NCI-H1417 treated with DMSO at 0.1 percent for 48 hours (cell line): ENCODE measurements around the gene PARS2.

Source experiments
- DNase-seq: peaks from one replicate; lab custom pipeline; 2025; lab: John Stamatoyannopoulos, UW

Gene PARS2

DNA sequence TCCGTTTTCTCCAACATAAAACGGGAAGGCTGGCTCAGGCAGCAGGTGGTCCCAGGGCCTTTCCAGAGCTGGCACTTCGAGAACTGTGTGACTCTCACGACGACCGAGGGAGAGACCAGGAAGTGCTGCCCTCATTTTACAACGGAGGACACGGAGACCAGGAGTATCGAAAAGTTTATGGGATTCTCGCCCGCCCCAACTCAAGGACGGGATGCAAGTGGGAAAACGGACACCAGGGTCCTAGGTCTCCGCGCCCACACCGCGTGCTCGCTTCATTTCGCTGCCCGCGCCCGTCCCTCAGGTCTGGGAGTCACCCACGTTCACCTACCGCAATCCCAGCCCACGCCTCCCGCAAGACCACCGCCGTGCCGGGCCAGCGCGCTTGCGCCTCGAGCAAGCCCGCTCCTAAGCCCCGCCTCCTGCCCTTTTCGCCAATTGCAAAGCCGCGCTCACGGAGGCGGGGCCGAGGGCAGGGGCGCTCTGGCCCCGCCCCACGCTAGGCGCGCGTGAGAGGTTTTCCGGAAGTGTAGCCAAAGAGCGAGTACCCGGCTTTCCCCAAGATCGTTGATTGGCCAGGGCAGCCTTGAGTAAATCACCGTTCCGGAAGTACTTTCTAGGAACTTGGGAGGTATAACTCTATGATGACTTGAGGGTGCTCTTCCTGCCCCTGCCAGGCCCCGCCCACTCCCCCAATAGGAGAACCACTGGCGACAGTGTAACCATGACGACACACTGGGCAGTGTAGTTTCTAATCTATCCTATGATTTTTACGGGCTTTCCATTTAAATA is at the start of gene PARS2:
Gene PARS2, minus strand, starts transcription at position 391 of the 789 bp plus-strand sequence. CDS start 5,362 bp downstream, outside the sequence.
- DNase-seq: peak; percentile 95

DNA sequence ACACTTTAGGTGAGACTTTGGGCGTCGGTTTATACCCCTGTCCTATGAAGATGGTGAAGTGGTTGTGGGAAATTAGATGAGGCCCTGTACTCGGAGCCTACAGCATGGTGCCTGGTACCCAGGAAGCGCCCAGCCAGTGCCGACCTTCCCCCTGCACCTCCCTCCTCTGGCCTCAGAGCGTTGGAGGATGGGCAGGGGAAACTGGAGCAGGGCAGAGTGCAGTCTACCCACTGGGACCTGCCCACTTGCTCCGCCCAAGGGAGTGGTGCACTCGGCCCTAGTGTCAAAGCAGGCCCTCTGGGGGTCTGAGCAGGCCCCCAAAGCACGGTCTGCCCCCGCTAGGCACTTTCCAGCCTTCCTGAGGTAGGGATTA is 49.8 kb upstream of the PARS2 start:
- no peak for DNase-seq

DNA sequence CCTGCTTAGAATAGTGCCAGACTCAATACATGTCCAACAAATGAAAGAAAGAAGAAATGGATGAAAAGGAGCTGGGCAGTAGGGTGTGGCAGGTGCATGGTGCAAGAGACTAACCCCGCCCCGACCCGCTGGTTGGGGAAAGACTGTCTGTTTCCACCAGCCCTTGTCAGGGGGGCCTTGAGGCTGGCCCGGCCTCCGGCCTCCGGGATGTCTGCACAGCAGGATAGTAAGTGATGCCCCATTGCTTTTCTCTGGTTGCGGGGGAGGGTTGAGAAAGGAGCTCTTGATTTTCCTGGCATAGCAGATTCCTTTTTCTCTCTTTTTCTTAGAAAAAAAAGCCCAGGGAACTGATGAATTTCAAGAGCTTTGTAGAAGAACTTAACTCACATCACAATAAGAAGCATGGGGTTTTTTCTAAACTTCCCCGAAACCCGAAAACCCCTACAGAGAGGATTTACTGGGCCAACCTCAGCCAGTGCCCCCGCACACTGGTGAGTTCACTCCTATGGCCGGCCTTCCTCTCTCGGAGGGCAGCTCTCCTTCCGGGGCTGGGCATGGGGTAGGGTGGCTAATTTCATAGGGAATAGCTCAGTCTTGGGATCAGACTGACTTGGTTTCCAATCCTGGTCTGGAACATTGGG is 49.3 kb upstream of the PARS2 start:
- DNase-seq: no peak

DNA sequence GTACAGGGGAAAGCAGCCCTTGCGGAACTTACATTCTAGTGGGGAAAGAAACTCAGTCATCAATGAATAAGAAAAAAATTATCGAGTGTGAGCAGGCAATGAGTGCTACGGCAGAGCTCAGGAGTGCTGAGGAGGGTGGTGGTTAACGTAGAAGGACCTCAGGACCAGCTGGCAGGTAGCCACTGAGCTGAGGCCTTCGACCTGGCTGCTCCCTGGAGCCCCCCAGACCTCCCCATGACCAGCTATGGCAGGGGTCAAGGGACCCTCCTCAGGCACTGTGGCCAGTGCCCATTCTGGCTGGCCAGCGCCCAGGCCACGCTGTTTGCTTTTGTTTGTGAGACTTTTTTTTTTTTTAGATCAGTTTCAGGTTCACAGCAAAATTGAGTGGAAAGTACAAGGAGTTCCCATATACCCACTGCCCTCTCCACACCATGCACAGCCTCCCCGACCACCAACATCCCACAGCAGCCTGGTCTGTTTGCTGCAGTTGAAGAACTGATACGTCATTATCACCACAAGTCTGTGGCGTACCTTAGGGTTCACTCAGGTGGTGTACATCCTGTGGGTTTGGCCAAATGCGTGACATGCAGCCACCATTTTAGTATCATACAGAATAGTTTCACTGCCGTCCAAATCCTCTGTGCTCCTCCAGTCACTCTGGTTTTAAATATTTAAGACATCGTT is 48.6 kb upstream of the PARS2 start:
- no peak for DNase-seq

DNA sequence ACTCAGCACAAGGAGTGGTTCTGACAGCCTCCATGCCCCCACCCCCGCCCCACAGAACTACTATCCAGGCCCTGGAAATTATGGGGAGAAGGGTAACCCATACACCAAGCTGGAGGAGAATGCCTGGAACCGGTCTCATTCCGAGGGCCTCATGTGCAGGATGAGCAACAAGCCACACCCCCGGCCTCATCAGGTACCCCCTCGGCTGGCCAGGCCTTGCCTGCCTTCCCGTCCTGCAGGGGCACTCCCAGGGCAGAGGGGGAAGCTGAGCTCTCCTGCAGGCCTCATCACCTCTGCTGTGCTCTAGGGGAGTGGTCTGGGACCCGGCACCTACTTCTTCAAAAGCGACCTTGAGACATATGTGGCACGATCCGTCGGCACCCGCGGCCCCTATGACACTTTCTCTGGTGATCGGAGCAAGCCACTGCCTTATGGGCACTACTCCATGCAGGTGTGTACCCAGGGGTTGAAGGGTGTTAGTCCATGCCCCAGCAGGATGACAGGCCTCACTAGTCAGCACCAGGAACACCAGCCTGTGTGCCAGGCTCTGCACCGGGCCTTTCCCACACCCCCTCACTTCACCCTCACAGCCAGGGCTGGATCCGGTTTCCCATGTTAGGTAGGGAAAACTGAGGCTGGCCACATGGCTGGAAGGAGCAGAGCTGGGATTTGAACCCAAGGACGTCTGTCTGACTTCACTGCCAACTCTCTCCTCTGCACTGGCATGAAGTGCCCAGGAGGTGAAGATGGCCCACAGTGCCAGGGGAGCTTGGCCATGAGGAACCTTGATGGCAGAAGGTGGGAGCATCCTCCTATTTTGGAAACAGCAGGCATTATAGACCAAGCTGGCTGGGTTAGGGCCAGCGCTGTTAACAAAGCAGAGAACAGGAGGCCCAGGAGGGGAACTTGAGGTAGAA is 47.7 kb upstream of the PARS2 start:
- DNase-seq: no peak

DNA sequence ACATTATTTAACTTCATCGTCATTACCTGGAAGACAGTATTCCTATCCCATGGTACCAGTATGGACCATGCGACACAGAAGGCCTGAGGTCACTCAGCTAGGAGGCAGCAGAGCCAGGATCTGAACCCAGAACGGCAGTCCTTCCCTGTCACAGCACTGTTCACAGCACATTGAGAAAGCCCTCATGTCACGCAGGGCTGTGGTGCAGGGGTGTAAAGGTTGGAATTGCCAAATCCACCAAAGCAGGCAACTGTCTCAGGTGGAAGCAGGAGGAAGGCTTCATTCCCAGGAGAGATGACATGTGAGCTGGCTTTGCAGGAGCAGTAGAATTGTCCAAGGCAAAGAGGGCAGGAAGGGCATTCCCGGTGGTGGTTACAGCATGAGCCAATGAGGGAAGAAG is 46.7 kb upstream of the PARS2 start:
- DNase-seq: no peak

DNA sequence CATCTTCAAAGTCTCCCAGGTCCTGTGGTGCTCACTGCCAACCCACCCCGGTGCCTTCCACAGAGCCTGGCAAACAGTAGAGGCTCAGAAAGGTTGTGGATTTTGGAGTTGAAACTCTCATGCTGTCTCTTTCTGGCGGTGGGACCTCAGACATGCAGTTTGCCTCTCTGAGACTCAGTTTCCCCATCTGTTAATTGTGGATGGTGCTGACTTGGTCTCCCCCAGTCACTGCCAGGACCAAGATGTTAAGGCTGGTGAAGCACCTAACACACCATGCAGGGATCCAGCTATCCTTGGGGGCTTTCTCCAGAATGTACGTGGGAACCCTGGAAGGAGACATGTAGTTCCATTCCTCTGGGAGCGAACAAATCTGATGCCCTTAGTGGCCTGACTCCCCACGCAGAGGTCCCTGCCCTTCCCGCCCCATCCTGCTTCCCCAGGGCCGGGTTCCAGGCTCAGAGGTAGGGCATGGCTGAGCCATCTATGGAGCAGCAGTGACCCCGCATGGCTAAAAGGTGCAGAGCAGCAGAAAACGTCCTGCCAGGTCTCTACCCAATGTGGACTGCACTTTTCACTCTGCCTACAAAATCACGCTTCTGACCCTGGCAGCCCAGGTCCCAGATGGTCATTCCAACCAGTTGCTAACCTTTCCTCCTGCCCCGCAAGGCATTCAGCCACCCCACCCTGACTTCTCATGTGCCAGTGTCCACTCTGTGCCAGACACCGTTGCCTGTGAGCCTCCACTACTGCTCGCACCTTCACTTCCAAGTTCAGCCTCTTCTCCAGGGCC is 46.0 kb upstream of the PARS2 start:
- DNase-seq: no peak

DNA sequence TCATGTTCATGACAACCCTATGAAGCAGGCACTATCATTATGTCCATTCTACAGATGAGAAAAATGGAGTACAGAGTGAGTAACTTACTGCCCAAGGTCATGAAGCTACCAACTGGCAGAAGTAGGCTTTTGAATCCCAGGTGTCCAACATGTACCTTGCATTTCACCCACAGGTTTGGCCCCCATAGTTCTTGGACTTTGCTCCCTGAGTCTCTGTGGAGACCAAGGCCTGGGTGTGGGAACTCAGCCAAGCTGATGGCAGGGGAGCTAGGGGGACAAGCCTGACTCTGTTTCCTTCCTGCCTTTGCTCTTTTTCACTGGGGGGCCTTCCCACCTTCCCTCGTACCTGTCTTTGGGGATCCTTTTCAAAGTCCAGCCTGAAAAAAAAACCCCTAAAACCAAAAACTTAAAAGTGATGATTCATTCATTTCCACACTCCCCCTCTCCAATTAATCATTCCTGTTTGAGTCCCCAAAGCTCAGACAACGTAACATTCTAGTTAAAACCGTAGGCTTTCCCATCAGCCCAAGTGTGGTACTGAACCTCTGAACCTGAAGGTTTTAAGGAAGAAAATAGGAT is 45.3 kb upstream of the PARS2 start:
- DNase-seq: no peak

DNA sequence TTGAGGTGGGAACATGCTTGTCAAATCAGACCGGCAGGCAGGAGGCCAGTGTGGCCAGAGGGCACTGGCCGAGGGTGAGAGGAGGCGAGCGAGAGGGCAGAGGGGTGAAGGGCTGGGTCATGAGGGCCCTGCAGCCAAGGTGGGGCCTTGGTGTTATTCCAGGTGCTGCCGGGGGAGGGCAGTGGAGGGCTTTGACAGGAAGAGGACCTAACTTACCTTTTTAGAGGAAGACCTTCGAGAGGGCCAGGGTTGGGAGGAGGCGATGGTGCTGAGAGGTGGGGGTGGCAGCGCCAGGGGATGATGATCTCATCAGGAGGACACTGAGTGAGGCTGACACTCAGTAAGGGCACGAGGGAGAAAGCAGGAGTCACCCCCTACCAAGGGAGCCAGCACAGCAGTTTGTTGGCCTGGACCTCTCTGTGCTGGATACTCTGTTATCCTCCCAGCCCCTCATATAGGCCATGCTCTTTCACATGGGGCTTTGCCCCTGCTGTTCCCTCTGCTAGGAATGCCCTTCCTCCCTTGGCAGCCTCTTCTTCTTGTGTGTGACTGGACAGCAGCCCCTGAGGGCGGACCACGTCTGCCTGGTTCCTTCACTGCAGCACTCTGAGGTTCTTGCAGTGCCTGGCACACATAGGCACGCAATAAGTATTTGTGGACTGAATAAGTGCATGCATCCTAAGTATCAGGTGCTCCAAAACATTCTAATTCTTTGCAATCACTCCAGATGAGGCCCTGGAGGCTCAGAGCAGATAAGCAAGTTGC is 44.3 kb upstream of the PARS2 start:
- DNase-seq: no peak

DNA sequence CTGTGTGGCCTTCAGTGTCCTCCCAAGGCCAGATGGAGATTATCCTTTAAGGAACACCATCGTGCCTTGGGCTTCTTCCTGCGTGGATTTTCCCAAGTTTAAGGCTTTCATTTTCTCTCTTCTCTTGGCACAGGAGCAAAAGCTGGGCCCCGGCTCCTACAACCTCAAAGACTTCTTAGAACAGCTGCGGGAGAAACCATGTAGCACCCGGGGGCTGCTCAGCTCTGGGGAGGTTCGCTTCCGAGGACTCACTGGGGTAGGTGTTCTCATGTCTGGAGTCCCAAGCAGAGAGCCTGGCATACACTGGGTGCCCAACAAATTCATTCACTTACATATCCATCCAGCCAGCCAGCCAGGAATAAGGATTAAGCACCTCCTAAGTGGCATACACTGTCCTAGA is 43.4 kb upstream of the PARS2 start:
- no peak for DNase-seq

DNA sequence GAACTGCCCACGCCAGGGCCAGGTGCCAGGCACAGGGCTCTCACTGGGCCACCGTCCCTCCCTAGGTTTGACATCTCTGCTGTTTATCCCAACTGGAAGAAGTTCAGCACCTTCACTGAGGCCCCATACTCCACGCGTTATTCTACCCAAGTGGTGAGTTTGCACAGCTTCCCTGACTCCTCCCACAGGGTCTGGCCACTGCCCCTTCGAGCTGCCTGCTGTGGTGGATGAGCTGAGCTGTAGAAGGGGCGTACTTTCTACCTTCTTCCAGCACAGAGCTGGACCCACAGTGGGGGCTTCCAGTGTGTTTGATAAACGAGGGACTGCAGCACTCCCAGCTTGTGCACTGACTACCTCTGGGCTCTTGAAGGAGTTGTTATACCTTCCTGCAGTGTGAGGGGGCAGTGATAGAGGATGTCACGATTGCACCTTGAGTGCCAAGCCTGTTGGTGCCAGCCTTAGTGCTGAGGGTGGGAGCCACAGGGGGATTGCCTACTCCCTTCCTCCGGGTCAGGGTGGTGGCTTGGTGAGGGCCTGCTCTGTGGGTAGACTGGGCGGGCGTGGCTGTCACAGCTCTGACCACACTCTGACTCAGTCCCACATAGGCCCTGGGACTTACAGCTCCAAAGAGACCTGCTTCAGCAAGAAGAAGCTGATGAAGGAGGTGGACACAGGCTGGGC is 42.7 kb upstream of the PARS2 start:
- no peak for DNase-seq

DNA sequence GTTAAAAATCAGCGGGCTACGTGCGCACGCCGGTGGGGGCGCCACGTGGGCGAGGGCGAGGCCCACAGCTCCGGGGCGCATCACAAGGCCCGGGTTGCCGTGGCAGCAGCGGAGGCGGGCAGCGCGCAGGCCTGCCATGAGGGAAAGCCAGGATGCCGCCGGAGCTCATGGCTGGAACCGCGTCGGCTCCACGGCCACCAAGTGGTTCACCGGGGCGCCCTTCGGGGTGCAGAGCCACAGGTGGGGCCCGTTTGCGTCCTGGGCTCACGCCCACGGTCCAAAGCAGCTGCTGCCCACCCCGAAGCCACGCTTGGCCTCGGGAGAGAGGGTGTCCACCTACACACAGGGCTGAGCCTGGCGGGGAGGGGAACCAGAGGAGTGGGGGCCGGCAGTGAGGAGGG is 41.7 kb upstream of the PARS2 start:
- DNase-seq: no peak

DNA sequence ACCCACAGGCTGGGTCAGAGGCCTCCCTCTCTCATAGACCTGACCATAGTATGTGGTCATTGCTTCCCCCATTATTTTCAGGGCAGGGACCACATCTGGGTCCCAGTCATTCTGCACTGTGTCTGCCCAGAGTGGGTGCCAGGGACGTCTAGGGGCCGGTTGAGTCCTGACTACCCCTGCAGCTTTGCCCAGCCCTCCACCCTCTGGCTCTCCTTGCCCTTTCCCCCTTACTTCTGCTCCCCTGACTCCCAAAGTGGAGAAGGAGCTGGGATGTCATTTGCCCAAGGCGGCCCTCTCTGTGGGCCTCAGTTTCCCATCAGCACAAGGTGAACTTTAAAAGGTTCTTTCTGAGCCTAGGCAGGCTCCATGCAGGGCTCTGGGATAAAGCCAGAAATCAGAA is 41.1 kb upstream of the PARS2 start:
- DNase-seq: no peak

DNA sequence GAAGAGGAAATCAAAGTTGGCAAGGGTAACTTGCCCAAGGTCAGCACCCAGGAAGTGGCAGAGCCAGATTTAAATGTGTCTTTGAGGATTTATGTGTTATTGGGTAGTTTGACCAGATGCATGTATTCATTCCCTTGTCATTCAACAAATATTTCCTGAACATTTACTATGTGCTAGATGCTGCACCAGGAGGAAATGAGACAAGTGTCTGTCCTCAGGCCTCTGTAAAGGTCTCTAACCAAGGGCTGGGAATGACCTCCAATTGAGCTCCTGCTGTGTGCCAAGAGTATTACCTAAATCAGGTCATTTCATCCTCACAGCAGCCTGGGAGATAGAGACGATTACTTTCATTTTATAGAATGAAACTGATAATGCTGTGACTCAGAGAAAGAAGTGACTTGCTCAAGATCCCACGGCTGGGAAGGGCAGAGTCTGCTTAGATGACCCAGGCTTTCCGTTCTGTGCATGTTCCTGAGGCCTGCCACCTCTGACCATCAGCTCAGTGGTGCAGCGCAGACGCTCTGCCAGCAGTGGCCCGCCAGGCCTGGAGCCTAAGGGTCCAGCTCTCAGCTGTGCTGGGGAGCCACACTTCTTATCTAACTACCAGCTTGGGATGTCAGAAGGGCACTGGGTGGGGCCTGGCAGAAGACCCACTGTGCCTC is 40.3 kb upstream of the PARS2 start:
- no peak for DNase-seq

DNA sequence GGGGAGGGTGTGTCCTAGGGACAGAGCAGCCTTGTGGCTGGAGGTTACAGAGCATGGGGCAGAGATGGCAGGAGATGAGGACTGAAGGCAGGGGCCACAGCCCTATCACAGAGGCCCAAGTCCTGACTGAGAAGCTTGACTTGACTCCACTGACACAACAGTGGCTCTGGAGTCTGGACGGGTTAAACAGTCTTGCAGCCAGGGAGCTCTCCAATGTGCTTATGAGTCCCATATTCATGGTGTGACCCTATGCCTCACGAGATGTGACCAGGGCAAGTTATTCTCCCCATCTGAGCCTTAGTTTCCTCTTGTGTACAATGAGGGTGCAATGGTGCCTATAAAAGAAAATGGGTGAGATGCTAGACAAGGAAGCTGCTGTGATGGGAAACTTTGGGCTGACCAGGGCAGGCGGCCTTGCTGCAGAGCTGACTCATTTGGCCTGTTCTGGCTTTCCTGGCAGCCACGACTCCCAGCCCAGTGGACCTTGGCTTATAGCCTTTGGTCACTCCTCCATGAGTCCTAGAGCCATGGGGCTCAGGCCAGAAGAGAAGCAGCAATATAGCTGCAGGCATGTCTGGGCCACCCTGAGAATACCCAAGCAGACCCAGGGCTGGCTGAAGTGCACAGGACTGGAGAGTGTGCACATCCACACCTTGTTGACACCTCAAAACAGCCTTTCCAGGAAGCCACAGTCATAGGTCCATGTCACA is 39.6 kb upstream of the PARS2 start:
- no peak for DNase-seq

DNA sequence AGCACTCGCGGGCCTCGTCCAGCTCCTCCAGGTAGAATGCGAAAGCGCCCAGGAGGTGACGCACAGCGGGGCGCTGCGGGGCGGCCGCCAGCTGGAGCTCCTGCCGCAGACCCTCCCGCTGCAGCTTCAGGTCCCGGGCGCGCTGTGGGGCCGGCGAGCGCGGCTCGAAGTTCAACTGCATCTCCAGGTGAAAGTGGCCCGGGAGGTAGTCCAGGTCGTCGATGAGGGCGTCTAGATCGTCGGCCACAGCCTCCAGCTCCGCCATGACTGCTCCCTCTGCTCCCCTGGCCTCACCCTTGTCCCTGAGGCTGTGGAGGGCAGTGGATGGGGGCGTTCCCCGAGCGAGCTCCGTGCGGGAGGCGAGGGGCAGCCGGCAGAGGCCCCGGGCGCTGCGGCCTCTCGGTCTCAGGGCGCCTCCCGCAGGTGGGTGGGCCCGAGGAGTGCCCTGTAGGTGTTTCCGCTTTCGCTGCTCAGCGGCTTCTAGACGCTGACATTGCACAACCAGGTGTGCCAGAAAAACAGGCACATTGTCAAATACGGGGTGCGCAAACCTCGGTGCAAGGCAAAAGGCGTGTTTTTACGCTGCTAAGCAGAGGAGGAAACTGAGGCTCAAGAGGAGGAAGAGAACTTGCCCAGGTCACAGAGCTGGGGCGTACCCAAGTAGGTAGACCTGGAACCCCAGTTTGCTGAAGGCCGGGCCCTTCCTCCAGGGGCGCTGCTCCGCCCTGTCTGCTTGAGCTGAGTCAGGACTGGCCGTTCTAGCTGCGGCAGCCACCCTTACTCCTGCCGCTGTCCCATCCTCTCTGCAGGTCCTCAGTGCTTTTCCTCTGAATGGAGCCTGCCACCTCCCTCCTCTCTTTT is 36.8 kb upstream of the PARS2 start, which contains the start of gene TTC22:
Gene TTC22, minus strand, starts transcription at position 425 of the 861 bp plus-strand sequence. Its CDS starts 160 bp downstream, at position 265.
- DNase-seq: no peak
